ENCODE data around the gene ASTN2.
"Not testable (repeated sequence)": the region's sequence is repeated elsewhere in the genome, so short reads cannot be mapped to it uniquely, and the experiment has no call there.

Gene ASTN2

GRCh38 chr9:116454539-116454938 is 960.3 kb downstream of the ASTN2 start:
- not testable (repeated sequence) for H3K4me3 ChIP-seq (ENCODE audit: low read length); H3K27ac ChIP-seq (ENCODE audit: low read depth, low read length); H3K27me3 ChIP-seq (ENCODE audit: control insufficient read depth, insufficient read depth, low read length); H3K9ac ChIP-seq (ENCODE audit: low read length); H3K36me3 ChIP-seq (ENCODE audit: control insufficient read depth, insufficient read depth, low read length); H3K4me1 ChIP-seq (ENCODE audit: control insufficient read depth, insufficient read depth, low read length)

GRCh38 chr9:116453785-116454184 is 961.1 kb downstream of the ASTN2 start:
- no peak overlapping the region for H3K4me3 ChIP-seq (ENCODE audit: low read length)
- no peaks in the 10 kb centered on the region for H3K27me3 ChIP-seq (ENCODE audit: control insufficient read depth, insufficient read depth, low read length)
- H3K9ac ChIP-seq (ENCODE audit: low read length), result no peak overlapping the region
- H3K36me3 ChIP-seq (ENCODE audit: control insufficient read depth, insufficient read depth, low read length), result no peaks in the 10 kb centered on the region
- no peak overlapping the region for H3K27ac ChIP-seq (ENCODE audit: low read depth, low read length)
- H3K4me1 ChIP-seq (ENCODE audit: control insufficient read depth, insufficient read depth, low read length), result no peaks in the 10 kb centered on the region

- no peak overlapping the region for H3K9ac ChIP-seq (ENCODE audit: low read length)
Measured at GRCh38 chr9:116452634-116453033, 962.2 kb downstream of the ASTN2 start.

GRCh38 chr9:116452227-116452626 is 962.6 kb downstream of the ASTN2 start:
- H3K36me3 ChIP-seq (ENCODE audit: control insufficient read depth, insufficient read depth, low read length), result no peaks in the 10 kb centered on the region
- no peak overlapping the region for H3K27ac ChIP-seq (ENCODE audit: low read depth, low read length)
- no peaks in the 10 kb centered on the region for H3K27me3 ChIP-seq (ENCODE audit: control insufficient read depth, insufficient read depth, low read length)
- no peak overlapping the region for H3K9ac ChIP-seq (ENCODE audit: low read length)
- H3K4me1 ChIP-seq (ENCODE audit: control insufficient read depth, insufficient read depth, low read length), result no peaks in the 10 kb centered on the region
- no peak overlapping the region for H3K4me3 ChIP-seq (ENCODE audit: low read length)

More at GRCh38 chr9:116452634-116453033, 962.2 kb downstream of the ASTN2 start:
- no peaks in the 10 kb centered on the region for H3K4me1 ChIP-seq (ENCODE audit: control insufficient read depth, insufficient read depth, low read length)
- H3K27ac ChIP-seq (ENCODE audit: low read depth, low read length), result no peak overlapping the region
- H3K36me3 ChIP-seq (ENCODE audit: control insufficient read depth, insufficient read depth, low read length), result no peaks in the 10 kb centered on the region
- no peaks in the 10 kb centered on the region for H3K27me3 ChIP-seq (ENCODE audit: control insufficient read depth, insufficient read depth, low read length)
- H3K4me3 ChIP-seq (ENCODE audit: low read length), result no peak overlapping the region

GRCh38 chr9:116451500-116452115 is 963.2 kb downstream of the ASTN2 start:
- Histone ChIP-seq H3K4me3 (ENCODE audit: low read length) (no peak overlapping the region), H3K9ac (ENCODE audit: low read length) (no peak overlapping the region), H3K27ac (ENCODE audit: low read depth, low read length) (no peak overlapping the region), H3K4me1 (ENCODE audit: control insufficient read depth, insufficient read depth, low read length) (no peaks in the 10 kb centered on the region), H3K27me3 (ENCODE audit: control insufficient read depth, insufficient read depth, low read length) (no peaks in the 10 kb centered on the region), H3K36me3 (ENCODE audit: control insufficient read depth, insufficient read depth, low read length) (no peaks in the 10 kb centered on the region)

- Histone ChIP-seq H3K4me1 (ENCODE audit: control insufficient read depth, insufficient read depth, low read length) (no peaks in the 10 kb centered on the region), H3K27ac (ENCODE audit: low read depth, low read length) (no peak overlapping the region), H3K27me3 (ENCODE audit: control insufficient read depth, insufficient read depth, low read length) (no peaks in the 10 kb centered on the region), H3K4me3 (ENCODE audit: low read length) (no peak overlapping the region), H3K36me3 (ENCODE audit: control insufficient read depth, insufficient read depth, low read length) (no peaks in the 10 kb centered on the region), H3K9ac (ENCODE audit: low read length) (no peak overlapping the region)
Measured at GRCh38 chr9:116450378-116451139, 964.3 kb downstream of the ASTN2 start.

GRCh38 chr9:116449949-116450348 is 964.9 kb downstream of the ASTN2 start:
- H3K4me3 ChIP-seq (ENCODE audit: low read length), result no peak overlapping the region
- no peak overlapping the region for H3K9ac ChIP-seq (ENCODE audit: low read length)
- H3K27ac ChIP-seq (ENCODE audit: low read depth, low read length), result no peak overlapping the region
- no peaks in the 10 kb centered on the region for H3K4me1 ChIP-seq (ENCODE audit: control insufficient read depth, insufficient read depth, low read length)
- H3K27me3 ChIP-seq (ENCODE audit: control insufficient read depth, insufficient read depth, low read length), result no peaks in the 10 kb centered on the region
- H3K36me3 ChIP-seq (ENCODE audit: control insufficient read depth, insufficient read depth, low read length), result no peaks in the 10 kb centered on the region

- H3K4me1 ChIP-seq (ENCODE audit: control insufficient read depth, insufficient read depth, low read length), result no peaks in the 10 kb centered on the region
- H3K27me3 ChIP-seq (ENCODE audit: control insufficient read depth, insufficient read depth, low read length), result no peaks in the 10 kb centered on the region
- no peak overlapping the region for H3K9ac ChIP-seq (ENCODE audit: low read length)
- H3K4me3 ChIP-seq (ENCODE audit: low read length), result no peak overlapping the region
- H3K36me3 ChIP-seq (ENCODE audit: control insufficient read depth, insufficient read depth, low read length), result no peaks in the 10 kb centered on the region
- no peak overlapping the region for H3K27ac ChIP-seq (ENCODE audit: low read depth, low read length)
Measured at GRCh38 chr9:116448431-116448830, 966.4 kb downstream of the ASTN2 start.

- Histone ChIP-seq H3K27ac (ENCODE audit: low read depth, low read length) (no peak overlapping the region), H3K9ac (ENCODE audit: low read length) (no peak overlapping the region), H3K4me3 (ENCODE audit: low read length) (no peak overlapping the region), H3K36me3 (ENCODE audit: control insufficient read depth, insufficient read depth, low read length) (no peaks in the 10 kb centered on the region), H3K4me1 (ENCODE audit: control insufficient read depth, insufficient read depth, low read length) (no peaks in the 10 kb centered on the region), H3K27me3 (ENCODE audit: control insufficient read depth, insufficient read depth, low read length) (no peaks in the 10 kb centered on the region)
Measured at GRCh38 chr9:116447934-116448333, 966.9 kb downstream of the ASTN2 start.

GRCh38 chr9:116442528-116442927 is 972.3 kb downstream of the ASTN2 start:
- Histone ChIP-seq H3K36me3 (ENCODE audit: control insufficient read depth, insufficient read depth, low read length) (peaks cover 4% of the 10 kb centered on the region), H3K9ac (ENCODE audit: low read length) (no peak overlapping the region), H3K4me1 (ENCODE audit: control insufficient read depth, insufficient read depth, low read length) (no peaks in the 10 kb centered on the region), H3K27me3 (ENCODE audit: control insufficient read depth, insufficient read depth, low read length) (no peaks in the 10 kb centered on the region), H3K27ac (ENCODE audit: low read depth, low read length) (no peak overlapping the region), H3K4me3 (ENCODE audit: low read length) (no peak overlapping the region)

GRCh38 chr9:116437411-116438370 is 977.2 kb downstream of the ASTN2 start:
- no peak overlapping the region for H3K4me3 ChIP-seq (ENCODE audit: low read length)
- H3K9ac ChIP-seq (ENCODE audit: low read length), result no peak overlapping the region
- peaks cover 4% of the 10 kb centered on the region for H3K36me3 ChIP-seq (ENCODE audit: control insufficient read depth, insufficient read depth, low read length)

GRCh38 chr9:116436121-116436520 is 978.7 kb downstream of the ASTN2 start:
- H3K9ac ChIP-seq (ENCODE audit: low read length), result no peak overlapping the region

More at GRCh38 chr9:116437411-116438370, 977.2 kb downstream of the ASTN2 start:
- H3K27me3 ChIP-seq (ENCODE audit: control insufficient read depth, insufficient read depth, low read length), result no peaks in the 10 kb centered on the region
- no peak overlapping the region for H3K27ac ChIP-seq (ENCODE audit: low read depth, low read length)
- H3K4me1 ChIP-seq (ENCODE audit: control insufficient read depth, insufficient read depth, low read length), result no peaks in the 10 kb centered on the region

More at GRCh38 chr9:116436121-116436520, 978.7 kb downstream of the ASTN2 start:
- Histone ChIP-seq H3K4me3 (ENCODE audit: low read length) (no peak overlapping the region), H3K27me3 (ENCODE audit: control insufficient read depth, insufficient read depth, low read length) (no peaks in the 10 kb centered on the region), H3K36me3 (ENCODE audit: control insufficient read depth, insufficient read depth, low read length) (peaks cover 4% of the 10 kb centered on the region), H3K4me1 (ENCODE audit: control insufficient read depth, insufficient read depth, low read length) (no peaks in the 10 kb centered on the region), H3K27ac (ENCODE audit: low read depth, low read length) (no peak overlapping the region)
